ENCODE measurements around the gene GNAO1.

The GNAO1 gene

GRCh38 chr16:56319376-56319775 is 128.1 kb downstream of the GNAO1 start:
- no peak for DNase-seq (ENCODE audit: low read depth)
- no peak for TF ChIP-seq CTCF (IDR thresholded peaks at IDR 0.05; ENCODE audit: control insufficient read depth, insufficient read depth, low read depth, low read length, missing control alignments)
- H3K4me3 ChIP-seq (ENCODE audit: control insufficient read depth, low read depth, low read length): no peak overlapping the region

GRCh38 chr16:56320056-56320455 is 128.8 kb downstream of the GNAO1 start:
- TF ChIP-seq CTCF (IDR thresholded peaks at IDR 0.05; ENCODE audit: control insufficient read depth, insufficient read depth, low read depth, low read length, missing control alignments): no peak
- H3K4me3 ChIP-seq (ENCODE audit: control insufficient read depth, low read depth, low read length): no peak overlapping the region
- no peak for DNase-seq (ENCODE audit: low read depth)

GRCh38 chr16:56320811-56321558 is 129.7 kb downstream of the GNAO1 start:
- no peak overlapping the region for H3K4me3 ChIP-seq (ENCODE audit: control insufficient read depth, low read depth, low read length)
- DNase-seq (ENCODE audit: low read depth): no peak
- no peak for TF ChIP-seq CTCF (IDR thresholded peaks at IDR 0.05; ENCODE audit: control insufficient read depth, insufficient read depth, low read depth, low read length, missing control alignments)

GRCh38 chr16:56321571-56321970 is 130.3 kb downstream of the GNAO1 start:
- DNase-seq (ENCODE audit: low read depth): no peak
- H3K4me3 ChIP-seq (ENCODE audit: control insufficient read depth, low read depth, low read length): no peak overlapping the region
- no peak for TF ChIP-seq CTCF (IDR thresholded peaks at IDR 0.05; ENCODE audit: control insufficient read depth, insufficient read depth, low read depth, low read length, missing control alignments)

GRCh38 chr16:56324406-56324805 is 133.1 kb downstream of the GNAO1 start:
- no peak overlapping the region for H3K4me3 ChIP-seq (ENCODE audit: control insufficient read depth, low read depth, low read length)
- TF ChIP-seq CTCF (IDR thresholded peaks at IDR 0.05; ENCODE audit: control insufficient read depth, insufficient read depth, low read depth, low read length, missing control alignments): no peak
- no peak for DNase-seq (ENCODE audit: low read depth)

GRCh38 chr16:56325956-56326355 is 134.7 kb downstream of the GNAO1 start:
- TF ChIP-seq CTCF (IDR thresholded peaks at IDR 0.05; ENCODE audit: control insufficient read depth, insufficient read depth, low read depth, low read length, missing control alignments): no peak
- DNase-seq (ENCODE audit: low read depth): no peak
- no peak overlapping the region for H3K4me3 ChIP-seq (ENCODE audit: control insufficient read depth, low read depth, low read length)
